Stimulated activated CD4-positive, alpha-beta T cell treated with anti-CD3 and anti-CD28 coated beads, Interleukin-2, amount 100 ng/mL, for 48 hours (primary cell): ENCODE results near the gene TMBIM4.

Experiments used
- DNase-seq, 2 donors: peaks; one replicate each; pipeline ENCODE4 v3.0.0-alpha.2; 2020

The TMBIM4 gene

GRCh38 chr12:66137937-66138336, 31.9 kb downstream of the TMBIM4 start:
- DNase-seq = no peak

GRCh38 chr12:66132408-66132807, 37.4 kb downstream of the TMBIM4 start:
- DNase-seq = no peak

- no peak for DNase-seq
These were observed 38.6 kb downstream of the TMBIM4 start for GRCh38 chr12:66131067-66131688.

GRCh38 chr12:66130267-66131066, 39.3 kb downstream of the TMBIM4 start, which contains the start of gene LLPH:
Gene LLPH (minus strand): TSS chr12:66130750. CDS start chr12:66129106, 1,644 bp downstream.
- peak; percentile 81 to 86 for DNase-seq

GRCh38 chr12:66129934-66130266, 39.9 kb downstream of the TMBIM4 start:
- DNase-seq = peak in 1 of 2 donors; percentile 7

GRCh38 chr12:66127650-66128049, 42.1 kb downstream of the TMBIM4 start:
- no peak for DNase-seq

- no peak for DNase-seq
These were observed 49.3 kb downstream of the TMBIM4 start for GRCh38 chr12:66120477-66120876.

- DNase-seq = no peak
These were observed 49.9 kb downstream of the TMBIM4 start for GRCh38 chr12:66119870-66120241.

- no peak for DNase-seq
These were observed 50.4 kb downstream of the TMBIM4 start for GRCh38 chr12:66119229-66119869.

- DNase-seq = no peak
These were observed 51.4 kb downstream of the TMBIM4 start for GRCh38 chr12:66118240-66118891.

- DNase-seq = no peak
These were observed 52.6 kb downstream of the TMBIM4 start for GRCh38 chr12:66117242-66117641.

- DNase-seq = no peak
These were observed 54.7 kb downstream of the TMBIM4 start for GRCh38 chr12:66115071-66115600.

- DNase-seq = no peak
These were observed 56.3 kb downstream of the TMBIM4 start for GRCh38 chr12:66113471-66113870.

- no peak for DNase-seq
These were observed 58.2 kb downstream of the TMBIM4 start for GRCh38 chr12:66111605-66112004.

GRCh38 chr12:66109056-66109455, 60.7 kb downstream of the TMBIM4 start:
- DNase-seq = no peak

GRCh38 chr12:66108386-66108785, 61.4 kb downstream of the TMBIM4 start:
- no peak for DNase-seq

GRCh38 chr12:66107451-66107915, 62.3 kb downstream of the TMBIM4 start:
- DNase-seq = peak; percentile 47 to 68

GRCh38 chr12:66103016-66103913, 66.5 kb downstream of the TMBIM4 start:
- no peak for DNase-seq

GRCh38 chr12:66092559-66093269, 77.1 kb downstream of the TMBIM4 start:
- DNase-seq = no peak

- DNase-seq = no peak
These were observed 79.6 kb downstream of the TMBIM4 start for GRCh38 chr12:66090157-66090556.

- peak; percentile 37 to 55 for DNase-seq
These were observed 82.3 kb downstream of the TMBIM4 start for GRCh38 chr12:66087365-66087943.
